A549 (cell line): Measurements from ENCODE around the gene OR6B1.

ENCODE experiments used
- CBX8 ChIP-seq: fragments of 200-600 bp; sonication (generic); IDR thresholded peaks from 2 replicates; pipeline ENCODE4 v1.6.1; 2016
- CHD2 ChIP-seq: fragments of 150-350 bp; IDR thresholded peaks from 2 replicates; pipeline ENCODE4 v1.6.1; 2014; ENCODE audit warnings: low read length; ENCODE audit not compliant: partially characterized antibody
- EP300 ChIP-seq, 2 experiments: fragments of >200 bp; sonication (Bioruptor Twin); formaldehyde crosslinking; IDR thresholded peaks; 2 replicates in 1 of 2; 3 replicates in 1 of 2; pipeline ENCODE4 v1.6.1; 2016 to 2017
- JUN ChIP-seq, 2 experiments: fragments of >200 bp; sonication (Bioruptor Twin); formaldehyde crosslinking; IDR thresholded peaks; 2 replicates in 1 of 2; 3 replicates in 1 of 2; pipeline ENCODE4 v1.6.1; 2016 to 2017
- MYC ChIP-seq: IDR thresholded peaks from 2 replicates; pipeline ENCODE4 v1.6.1; 2012; ENCODE audit warnings: mild to moderate bottlenecking, inconsistent platforms, low read length, improper control_type of control experiment, borderline replicate concordance
- PHF8 ChIP-seq: fragments of 200-600 bp; sonication (generic); IDR thresholded peaks from 2 replicates; pipeline ENCODE4 v1.6.1; 2016; ENCODE audit warnings: low read depth, mild to moderate bottlenecking, antibody characterized with exemption, moderate library complexity, borderline replicate concordance
- POLR2A ChIP-seq: IDR thresholded peaks from 2 replicates; pipeline ENCODE4 v1.6.1; 2012; ENCODE audit warnings: mild to moderate bottlenecking, low read length
- RAD21 ChIP-seq, 2 experiments: fragments of >200 bp in 1 of 2; sonication (Bioruptor Twin) in 1 of 2; formaldehyde crosslinking in 1 of 2; IDR thresholded peaks in 1 of 2; conservative IDR thresholded peaks in 1 of 2; 2 replicates in 1 of 2; 3 replicates in 1 of 2; pipeline ENCODE4 v1.6.1; 2012 to 2018; ENCODE audit warnings: inconsistent platforms in 1 of 2
- RFX5 ChIP-seq: fragments of 450-650 bp; IDR thresholded peaks from 2 replicates; pipeline ENCODE4 v1.7.1; 2014; ENCODE audit warnings: antibody characterized with exemption, mild to moderate bottlenecking, moderate library complexity
- TF ChIP-seq, protein P1 (sequence below): fragments of >200 bp; sonication (Bioruptor Twin); formaldehyde crosslinking; IDR thresholded peaks from 3 replicates; pipeline ENCODE4 v1.5.1; 2016
- TF ChIP-seq, protein P2 (sequence below): fragments of 200-600 bp; sonication (generic); IDR thresholded peaks from 2 replicates; pipeline ENCODE4 v1.6.1; 2016; ENCODE audit warnings: antibody characterized with exemption, mild to moderate bottlenecking, moderate library complexity
- TF ChIP-seq, protein P3 (sequence below): IDR thresholded peaks from 2 replicates; pipeline ENCODE4 v1.6.1; 2012; ENCODE audit warnings: low read depth, borderline replicate concordance
- TF ChIP-seq, protein P4 (sequence below): fragments of >200 bp; sonication (Bioruptor Twin); formaldehyde crosslinking; IDR thresholded peaks from 3 replicates; pipeline ENCODE4 v1.6.1; 2016

DNA sequence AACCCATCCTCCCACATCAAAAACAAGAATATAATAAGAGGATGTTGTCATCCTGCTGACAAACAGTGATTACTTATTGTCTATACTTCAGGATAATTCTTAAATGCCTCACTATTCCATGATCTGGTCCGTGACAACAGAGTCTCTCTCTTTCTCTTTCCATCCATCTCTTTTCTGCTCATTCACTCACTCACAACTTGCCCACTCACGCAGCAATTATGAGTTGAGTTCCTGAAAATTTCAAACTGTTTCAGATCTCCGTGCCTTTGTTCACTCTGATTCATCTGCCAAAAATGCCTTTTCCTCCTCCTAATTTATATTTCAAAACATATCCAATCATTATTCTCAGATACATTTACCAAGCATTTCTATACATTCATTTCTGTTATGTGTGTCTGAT, 1.4 kb downstream of the OR6B1 start:
- TF ChIP-seq, protein P1, sequence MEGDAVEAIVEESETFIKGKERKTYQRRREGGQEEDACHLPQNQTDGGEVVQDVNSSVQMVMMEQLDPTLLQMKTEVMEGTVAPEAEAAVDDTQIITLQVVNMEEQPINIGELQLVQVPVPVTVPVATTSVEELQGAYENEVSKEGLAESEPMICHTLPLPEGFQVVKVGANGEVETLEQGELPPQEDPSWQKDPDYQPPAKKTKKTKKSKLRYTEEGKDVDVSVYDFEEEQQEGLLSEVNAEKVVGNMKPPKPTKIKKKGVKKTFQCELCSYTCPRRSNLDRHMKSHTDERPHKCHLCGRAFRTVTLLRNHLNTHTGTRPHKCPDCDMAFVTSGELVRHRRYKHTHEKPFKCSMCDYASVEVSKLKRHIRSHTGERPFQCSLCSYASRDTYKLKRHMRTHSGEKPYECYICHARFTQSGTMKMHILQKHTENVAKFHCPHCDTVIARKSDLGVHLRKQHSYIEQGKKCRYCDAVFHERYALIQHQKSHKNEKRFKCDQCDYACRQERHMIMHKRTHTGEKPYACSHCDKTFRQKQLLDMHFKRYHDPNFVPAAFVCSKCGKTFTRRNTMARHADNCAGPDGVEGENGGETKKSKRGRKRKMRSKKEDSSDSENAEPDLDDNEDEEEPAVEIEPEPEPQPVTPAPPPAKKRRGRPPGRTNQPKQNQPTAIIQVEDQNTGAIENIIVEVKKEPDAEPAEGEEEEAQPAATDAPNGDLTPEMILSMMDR: no peak
- TF ChIP-seq CBX8: no peak
- no peak for TF ChIP-seq EP300 (IDR thresholded peaks at IDR 0.05)
- no peak for TF ChIP-seq RAD21 (conservative IDR thresholded peaks at IDR 0.05 in 1 of 2, IDR thresholded peaks at IDR 0.05 in 1 of 2)
- TF ChIP-seq, protein P2, sequence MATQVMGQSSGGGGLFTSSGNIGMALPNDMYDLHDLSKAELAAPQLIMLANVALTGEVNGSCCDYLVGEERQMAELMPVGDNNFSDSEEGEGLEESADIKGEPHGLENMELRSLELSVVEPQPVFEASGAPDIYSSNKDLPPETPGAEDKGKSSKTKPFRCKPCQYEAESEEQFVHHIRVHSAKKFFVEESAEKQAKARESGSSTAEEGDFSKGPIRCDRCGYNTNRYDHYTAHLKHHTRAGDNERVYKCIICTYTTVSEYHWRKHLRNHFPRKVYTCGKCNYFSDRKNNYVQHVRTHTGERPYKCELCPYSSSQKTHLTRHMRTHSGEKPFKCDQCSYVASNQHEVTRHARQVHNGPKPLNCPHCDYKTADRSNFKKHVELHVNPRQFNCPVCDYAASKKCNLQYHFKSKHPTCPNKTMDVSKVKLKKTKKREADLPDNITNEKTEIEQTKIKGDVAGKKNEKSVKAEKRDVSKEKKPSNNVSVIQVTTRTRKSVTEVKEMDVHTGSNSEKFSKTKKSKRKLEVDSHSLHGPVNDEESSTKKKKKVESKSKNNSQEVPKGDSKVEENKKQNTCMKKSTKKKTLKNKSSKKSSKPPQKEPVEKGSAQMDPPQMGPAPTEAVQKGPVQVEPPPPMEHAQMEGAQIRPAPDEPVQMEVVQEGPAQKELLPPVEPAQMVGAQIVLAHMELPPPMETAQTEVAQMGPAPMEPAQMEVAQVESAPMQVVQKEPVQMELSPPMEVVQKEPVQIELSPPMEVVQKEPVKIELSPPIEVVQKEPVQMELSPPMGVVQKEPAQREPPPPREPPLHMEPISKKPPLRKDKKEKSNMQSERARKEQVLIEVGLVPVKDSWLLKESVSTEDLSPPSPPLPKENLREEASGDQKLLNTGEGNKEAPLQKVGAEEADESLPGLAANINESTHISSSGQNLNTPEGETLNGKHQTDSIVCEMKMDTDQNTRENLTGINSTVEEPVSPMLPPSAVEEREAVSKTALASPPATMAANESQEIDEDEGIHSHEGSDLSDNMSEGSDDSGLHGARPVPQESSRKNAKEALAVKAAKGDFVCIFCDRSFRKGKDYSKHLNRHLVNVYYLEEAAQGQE: no peak
- no peak for TF ChIP-seq MYC
- TF ChIP-seq PHF8: no peak
- TF ChIP-seq, protein P3, sequence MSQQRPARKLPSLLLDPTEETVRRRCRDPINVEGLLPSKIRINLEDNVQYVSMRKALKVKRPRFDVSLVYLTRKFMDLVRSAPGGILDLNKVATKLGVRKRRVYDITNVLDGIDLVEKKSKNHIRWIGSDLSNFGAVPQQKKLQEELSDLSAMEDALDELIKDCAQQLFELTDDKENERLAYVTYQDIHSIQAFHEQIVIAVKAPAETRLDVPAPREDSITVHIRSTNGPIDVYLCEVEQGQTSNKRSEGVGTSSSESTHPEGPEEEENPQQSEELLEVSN: no peak
- TF ChIP-seq, protein P4, sequence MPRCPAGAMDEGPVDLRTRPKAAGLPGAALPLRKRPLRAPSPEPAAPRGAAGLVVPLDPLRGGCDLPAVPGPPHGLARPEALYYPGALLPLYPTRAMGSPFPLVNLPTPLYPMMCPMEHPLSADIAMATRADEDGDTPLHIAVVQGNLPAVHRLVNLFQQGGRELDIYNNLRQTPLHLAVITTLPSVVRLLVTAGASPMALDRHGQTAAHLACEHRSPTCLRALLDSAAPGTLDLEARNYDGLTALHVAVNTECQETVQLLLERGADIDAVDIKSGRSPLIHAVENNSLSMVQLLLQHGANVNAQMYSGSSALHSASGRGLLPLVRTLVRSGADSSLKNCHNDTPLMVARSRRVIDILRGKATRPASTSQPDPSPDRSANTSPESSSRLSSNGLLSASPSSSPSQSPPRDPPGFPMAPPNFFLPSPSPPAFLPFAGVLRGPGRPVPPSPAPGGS: no peak
- no peak for TF ChIP-seq POLR2A
- TF ChIP-seq CHD2: no peak
- no peak for TF ChIP-seq RFX5
- no peak for TF ChIP-seq JUN (IDR thresholded peaks at IDR 0.05)
